PC-3 (cell line): ENCODE data around the gene MATCAP1.

Experiments used
- EZH2 ChIP-seq: fragments of 300-600 bp; sonication (generic); IDR thresholded peaks from one replicate; pipeline ENCODE4 v1.6.1; 2017; ENCODE audit warnings: antibody characterized with exemption, mild to moderate bottlenecking, low read length; ENCODE audit not compliant: unreplicated experiment
- TF ChIP-seq, protein P1 (sequence below): fragments of 300-600 bp; sonication (generic); conservative IDR thresholded peaks from 2 replicates; pipeline ENCODE4 v1.5.1; 2017; ENCODE audit warnings: antibody characterized with exemption, low read depth, mild to moderate bottlenecking, low read length

GRCh38 chr16:67200491-67200890, 16.7 kb upstream of the MATCAP1 start:
- TF ChIP-seq, protein P1, sequence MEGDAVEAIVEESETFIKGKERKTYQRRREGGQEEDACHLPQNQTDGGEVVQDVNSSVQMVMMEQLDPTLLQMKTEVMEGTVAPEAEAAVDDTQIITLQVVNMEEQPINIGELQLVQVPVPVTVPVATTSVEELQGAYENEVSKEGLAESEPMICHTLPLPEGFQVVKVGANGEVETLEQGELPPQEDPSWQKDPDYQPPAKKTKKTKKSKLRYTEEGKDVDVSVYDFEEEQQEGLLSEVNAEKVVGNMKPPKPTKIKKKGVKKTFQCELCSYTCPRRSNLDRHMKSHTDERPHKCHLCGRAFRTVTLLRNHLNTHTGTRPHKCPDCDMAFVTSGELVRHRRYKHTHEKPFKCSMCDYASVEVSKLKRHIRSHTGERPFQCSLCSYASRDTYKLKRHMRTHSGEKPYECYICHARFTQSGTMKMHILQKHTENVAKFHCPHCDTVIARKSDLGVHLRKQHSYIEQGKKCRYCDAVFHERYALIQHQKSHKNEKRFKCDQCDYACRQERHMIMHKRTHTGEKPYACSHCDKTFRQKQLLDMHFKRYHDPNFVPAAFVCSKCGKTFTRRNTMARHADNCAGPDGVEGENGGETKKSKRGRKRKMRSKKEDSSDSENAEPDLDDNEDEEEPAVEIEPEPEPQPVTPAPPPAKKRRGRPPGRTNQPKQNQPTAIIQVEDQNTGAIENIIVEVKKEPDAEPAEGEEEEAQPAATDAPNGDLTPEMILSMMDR, result no peak
- TF ChIP-seq EZH2, result no peak
